Limb (tissue), 2 donors: Measurements from ENCODE around the gene IL4.
"Not testable (repeated sequence)": the region's sequence is repeated elsewhere in the genome, so short reads cannot be mapped to it uniquely, and the experiment has no call there.

ENCODE experiments used
- DNase-seq, 2 donors: peaks; one replicate each; pipeline ENCODE4 v3.0.0-alpha.2; 2016; ENCODE audit errors: extremely low spot score in 2 of 2

The IL4 gene

DNA sequence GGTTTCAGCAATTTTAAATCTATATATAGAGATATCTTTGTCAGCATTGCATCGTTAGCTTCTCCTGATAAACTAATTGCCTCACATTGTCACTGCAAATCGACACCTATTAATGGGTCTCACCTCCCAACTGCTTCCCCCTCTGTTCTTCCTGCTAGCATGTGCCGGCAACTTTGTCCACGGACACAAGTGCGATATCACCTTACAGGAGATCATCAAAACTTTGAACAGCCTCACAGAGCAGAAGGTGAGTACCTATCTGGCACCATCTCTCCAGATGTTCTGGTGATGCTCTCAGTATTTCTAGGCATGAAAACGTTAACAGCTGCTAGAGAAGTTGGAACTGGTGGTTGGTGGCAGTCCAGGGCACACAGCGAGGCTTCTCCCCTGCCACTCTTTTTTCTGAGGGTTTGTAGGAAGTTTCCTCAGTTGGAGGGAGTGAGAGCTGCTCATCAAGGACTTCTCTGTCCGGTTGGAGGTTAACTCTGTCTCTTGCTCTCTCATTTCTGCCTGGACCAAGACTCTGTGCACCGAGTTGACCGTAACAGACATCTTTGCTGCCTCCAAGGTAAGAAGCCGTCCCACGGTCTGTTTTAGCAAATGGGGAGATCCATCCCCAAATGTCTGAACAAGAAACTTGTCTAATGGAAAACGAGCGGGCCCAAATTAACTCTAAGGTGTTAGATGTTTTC lies at the start of gene IL4:
Gene IL4, plus strand, starts transcription at position 51 of the 692 bp plus-strand sequence. Its CDS starts 62 bp downstream, at position 113.
- no peak for DNase-seq

DNA sequence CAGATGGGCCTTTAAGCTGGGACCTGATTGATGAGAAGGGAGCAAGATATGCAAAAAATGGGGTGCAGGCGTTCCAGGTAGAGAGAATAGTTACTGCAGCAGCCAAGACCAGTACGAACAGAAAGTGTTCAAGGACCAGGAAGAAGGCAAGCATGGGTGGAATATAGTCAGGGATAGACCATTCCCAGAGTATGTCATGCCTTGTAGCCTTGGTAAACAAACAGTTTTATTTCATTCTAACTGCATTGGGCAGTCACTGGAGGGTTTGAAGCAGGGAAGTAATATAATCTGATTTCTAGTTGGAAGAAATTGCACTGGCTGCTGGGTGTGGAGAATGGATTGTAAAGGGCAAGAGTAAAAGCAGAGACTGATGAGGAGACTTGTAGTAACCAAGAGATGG lies 46.3 kb upstream of the IL4 start:
- no peak for DNase-seq

DNA sequence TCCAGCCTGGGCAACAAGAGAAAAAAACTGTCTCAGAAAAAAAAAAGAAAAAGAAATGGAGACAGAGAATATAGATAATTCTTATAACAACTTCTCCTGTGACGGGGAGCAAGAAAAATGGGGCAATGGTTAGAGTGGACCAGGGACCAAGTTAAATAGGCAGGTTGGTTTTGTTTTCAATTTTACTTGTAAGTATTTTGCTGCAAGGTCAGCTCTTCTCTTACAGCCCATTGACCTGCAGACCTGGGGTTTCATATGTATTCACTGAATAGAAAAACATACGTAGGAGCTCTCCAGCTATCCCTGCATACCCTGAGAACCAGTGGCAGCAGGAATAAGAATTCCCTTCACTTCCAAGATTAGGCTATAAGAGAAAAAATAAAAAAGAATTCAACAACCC lies 45.0 kb upstream of the IL4 start:
- DNase-seq: no peak

DNA sequence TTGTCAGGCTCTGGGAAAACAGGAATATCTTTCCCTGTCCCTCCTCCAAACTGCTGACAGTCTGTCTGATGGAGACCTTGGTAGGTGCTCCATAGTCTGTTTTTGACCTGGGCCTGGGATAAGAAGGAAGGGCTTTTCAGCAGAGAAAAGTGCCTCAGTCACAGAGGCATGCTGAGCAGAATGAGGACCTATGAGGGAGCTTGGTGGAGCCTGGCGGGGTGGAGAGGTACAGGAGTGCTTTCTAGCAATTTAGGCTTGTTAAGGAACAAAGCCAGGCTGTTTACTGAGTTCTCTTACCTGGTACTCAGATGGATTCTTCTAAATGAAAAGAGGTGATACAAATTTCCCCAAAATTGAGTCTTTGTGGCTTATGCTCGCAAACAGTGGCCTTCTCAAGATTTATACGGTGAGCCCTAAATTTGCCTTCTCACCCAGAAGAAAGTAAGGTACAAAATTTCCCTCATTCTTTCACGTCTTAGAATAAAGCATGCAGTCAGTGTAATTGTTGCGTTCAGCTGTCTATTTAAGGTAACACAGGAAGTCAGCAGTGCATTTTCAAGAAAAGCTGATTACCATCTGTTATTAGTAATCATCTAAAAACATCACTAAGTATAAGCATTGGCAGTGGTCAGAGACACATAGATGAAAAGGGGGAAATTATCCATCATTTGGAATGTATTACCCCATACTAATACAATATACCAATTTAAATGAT lies 44.4 kb upstream of the IL4 start:
- DNase-seq: no peak

DNA sequence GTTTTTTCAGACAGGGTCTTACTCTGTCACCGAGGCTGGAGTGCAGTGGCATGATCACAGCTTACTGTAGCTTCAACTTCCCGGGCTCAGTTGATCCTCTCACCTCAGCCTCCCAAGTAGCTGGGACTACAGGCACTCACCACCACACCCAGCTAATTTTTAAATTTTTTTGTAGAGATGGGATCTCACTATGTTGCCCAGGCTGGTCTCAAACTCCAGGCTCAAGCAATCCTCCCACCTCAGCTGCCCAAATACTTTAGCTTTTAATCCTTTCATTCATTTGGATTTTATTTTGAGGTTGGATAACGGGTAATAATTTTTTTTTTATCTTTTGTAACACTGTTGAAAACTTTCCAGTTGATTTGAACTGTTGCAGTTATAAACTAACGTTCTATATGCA lies 40.2 kb upstream of the IL4 start:
- not testable (repeated sequence) for DNase-seq

DNA sequence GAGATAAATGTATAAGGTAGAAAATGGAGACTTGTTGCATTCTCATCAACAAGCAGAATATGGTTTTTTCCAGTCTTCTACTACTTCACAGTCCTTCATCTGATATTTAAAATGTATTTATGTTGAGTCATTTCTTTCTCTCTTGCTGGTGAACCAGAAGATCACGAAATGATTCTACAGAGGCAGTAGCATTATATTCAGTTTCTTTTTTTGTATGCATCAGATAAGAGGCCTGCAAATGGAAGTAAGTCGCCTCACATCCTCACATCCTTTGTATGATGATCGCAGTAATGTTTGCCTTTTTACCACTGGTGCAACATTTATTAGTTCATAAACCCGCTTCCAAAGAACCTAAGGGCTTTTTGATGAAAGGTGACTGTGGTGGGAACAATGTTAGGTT lies 37.9 kb upstream of the IL4 start:
- no peak for DNase-seq

DNA sequence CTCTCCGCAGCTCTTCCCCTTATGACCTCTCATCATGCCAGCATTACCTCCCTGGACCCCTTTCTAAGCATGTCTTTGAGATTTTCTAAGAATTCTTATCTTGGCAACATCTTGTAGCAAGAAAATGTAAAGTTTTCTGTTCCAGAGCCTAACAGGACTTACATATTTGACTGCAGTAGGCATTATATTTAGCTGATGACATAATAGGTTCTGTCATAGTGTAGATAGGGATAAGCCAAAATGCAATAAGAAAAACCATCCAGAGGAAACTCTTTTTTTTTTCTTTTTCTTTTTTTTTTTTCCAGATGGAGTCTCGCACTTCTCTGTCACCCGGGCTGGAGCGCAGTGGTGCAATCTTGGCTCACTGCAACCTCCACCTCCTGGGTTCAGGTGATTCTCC lies 36.5 kb upstream of the IL4 start:
- no peak for DNase-seq

DNA sequence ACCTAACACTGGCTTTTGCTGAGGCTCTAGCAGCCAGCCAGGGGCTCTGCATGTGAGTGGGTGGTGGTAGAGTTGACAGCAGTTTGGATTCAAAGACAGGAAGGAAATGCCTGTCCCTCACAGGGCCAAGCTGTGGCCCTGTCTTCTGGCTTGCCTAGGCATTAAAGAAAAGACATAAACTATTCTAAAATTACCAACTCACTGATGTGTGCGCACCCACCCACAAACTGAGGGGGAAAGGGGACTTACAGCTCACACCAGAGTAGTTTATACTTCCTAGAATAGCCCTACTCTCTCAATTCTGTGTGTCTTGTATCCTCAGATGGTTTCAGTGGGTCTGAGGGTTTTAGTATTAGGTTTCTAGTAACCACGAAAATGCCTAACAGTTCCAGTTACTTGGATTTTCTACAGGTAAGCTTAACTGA lies 34.1 kb upstream of the IL4 start:
- no peak for DNase-seq

DNA sequence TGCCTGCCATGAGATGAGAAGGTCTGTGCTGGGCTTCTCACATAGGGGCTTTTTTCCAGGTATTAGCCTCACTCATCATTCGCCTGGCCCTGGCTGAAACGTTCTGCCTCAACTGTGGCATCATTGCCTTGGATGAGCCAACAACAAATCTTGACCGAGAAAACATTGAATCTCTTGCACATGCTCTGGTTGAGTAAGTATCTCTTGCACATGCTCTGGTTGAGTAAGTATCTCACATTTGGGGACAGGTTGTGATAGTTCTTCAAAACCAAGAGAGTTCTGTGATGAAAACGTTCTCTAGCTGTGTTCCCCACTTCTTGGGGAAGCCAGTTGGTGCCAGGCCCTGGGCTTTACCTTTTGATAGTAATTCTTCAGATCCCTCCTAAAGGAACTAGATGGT lies 33.2 kb upstream of the IL4 start:
- no peak for DNase-seq

DNA sequence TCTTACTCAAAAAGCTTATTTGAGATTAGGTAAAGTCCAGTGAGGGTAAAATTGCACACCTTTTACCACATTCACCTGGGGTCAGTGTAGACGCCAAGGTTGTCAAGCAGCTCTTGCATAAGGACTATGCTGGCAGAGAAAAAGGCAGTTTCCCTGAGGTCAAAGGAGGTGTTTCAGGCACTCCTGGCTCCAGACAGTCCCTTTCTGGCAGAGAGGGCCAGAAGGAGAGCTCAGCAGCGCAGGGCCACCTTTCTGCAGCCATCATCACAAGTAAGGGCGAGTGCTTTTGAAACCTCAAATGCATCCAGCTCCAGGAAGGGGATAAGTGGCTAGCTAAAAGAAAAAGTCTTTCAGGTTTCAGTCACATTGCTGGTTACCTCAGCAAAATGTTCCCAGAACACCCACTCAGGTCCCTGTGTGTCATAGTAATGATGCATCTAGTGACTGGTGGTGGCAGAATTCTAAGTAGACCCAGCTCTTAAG lies 32.5 kb upstream of the IL4 start:
- DNase-seq: no peak

DNA sequence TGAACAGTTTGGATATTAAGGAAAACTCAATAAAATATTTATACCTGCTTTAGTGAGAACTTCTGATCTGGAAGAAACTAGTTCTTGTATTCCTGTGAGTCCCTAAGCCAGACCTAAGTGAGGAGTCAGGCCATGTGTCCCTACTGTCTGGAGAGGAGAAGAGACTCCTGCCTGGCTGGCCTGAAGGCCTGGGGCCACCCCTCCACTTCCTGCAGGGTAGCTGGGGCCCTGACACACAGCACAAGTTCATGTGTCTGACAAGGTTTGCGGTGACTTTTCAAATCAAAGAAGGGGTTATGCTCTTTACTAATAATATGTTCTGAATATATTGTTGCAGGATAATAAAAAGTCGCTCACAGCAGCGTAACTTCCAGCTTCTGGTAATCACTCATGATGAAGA lies 31.9 kb upstream of the IL4 start:
- DNase-seq: no peak

DNA sequence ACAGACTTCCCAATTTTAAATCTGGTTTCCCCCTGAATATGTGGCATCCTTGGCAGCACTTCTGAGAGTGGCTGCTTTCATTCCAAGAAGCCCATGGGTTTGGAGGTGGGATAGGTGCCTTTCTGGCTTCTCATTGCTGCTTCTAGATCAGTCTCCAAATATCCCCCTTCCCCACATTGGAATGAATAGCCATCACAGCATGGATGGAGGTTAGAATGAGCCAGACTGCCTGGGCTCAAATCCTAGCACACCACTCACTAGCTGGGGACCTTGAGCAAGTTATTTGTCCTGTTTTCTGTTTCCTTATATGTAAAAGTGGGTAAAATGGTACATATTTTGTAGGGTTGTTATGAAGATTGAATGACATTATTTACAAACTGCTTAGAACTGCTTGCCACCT lies 29.6 kb upstream of the IL4 start:
- no peak for DNase-seq

DNA sequence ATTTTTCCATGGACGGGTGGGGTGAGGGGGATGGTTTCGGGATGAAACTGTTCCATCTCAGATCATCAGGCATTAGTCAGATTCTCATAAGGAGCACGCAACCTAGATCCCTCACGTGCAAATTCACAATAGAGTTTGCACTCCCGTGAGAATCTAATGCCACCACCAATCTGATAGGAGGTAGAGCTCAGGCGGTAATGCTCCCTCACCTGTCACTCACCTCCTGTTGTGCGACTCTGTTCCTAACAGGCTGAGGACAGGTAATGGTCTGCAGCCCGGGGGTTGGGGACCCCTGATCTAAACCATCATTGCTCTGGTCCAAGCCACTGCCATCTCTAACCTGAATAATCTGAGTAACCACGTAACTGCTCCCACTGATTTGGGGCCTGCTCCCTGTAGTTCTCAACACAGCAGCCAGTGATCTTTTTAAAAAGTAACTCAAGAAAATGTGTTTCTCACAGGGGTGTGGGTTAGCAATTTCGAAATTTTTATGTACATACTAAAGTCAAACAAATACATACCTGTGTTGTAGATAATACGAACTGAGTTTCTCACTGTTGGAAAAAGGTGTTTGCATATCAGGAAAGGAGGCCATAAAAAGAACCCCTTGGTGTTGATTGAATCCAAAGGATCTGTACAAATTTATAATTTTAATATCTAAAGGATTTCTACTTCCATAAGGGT lies 27.1 kb upstream of the IL4 start:
- DNase-seq: no peak

DNA sequence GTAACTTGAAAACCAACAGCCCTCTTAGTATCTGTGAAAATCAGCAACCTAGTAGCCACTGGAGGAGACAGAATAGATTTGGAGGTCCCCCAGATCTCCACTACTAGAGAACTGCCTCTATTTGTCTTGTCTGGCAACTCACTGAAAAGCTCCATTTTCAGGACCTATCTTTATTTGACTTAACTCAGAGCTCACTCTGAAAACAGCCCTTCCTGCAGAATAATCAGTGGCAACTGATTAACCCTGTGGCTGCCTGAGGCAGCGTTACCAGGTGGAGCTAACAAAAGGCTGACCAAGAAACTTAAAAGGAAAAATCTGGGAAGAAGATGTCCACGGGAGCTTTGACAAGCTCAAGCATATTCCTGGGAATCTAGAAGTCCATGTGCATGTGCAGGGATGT lies 26.3 kb upstream of the IL4 start:
- no peak for DNase-seq

DNA sequence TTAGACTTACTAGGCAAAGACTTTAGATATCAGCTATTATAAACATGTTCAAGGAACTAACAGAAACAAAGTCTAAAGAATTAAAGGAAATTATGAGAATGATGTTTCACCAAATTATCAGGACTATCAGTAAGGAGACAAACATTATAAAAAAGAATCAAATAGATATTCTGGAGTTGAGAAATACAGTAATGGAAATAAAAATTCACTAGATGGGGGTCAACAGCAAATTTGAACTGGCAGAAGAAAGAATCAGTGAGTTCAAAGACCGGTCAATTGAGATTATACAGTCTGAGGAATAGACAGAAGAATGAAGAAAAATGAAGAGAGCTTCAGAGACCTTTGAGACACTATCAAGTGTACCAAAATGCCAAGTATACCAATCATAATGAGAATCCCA lies 25.4 kb upstream of the IL4 start:
- DNase-seq: no peak

DNA sequence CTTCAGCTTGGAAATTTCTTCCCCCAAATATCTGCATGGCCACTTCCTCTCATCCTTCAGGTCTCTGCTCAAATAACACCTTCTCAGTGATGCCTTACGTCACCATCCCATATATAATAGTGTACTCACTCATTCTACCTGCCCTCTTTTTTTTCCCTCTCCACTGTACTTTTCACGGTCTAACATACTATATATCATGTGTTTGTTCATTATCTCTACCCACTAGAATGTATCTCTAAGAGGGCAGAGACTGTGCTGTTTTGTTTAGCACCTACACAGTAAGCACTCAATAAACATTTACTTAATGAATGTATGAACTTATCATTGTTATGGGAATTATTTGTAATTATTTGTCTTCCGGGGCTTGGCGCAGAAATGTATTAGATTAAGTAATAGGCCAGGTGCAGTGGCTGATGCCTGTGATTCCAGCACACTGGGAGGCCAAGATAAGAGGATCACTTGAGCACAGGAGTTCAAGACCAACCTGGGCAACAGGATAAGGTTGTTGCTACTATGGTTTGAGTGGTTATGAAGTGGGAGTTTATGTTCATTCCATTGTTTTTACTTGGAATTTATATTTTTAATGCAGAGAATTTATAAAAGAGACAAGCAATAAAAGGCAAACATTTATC lies 21.8 kb upstream of the IL4 start:
- no peak for DNase-seq

DNA sequence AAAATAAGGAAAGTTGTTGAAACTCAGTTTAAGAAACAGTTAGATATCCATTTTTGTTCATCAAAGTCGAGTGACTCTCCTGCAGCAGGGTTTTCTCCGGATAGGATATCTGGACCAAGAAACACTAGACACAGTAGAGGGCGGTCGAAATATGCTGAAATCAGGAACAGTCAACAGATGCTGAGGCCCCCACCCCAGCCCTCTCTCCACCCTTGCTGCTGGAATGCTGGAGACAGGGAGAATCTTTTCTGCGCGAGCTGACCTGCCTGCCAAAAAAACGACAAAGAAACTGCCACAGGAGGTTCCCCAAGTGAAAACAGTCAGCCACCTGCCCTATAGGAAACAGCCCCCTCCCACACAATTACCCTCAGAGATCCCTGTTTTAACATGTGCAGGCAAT lies 20.1 kb upstream of the IL4 start:
- no peak for DNase-seq

DNA sequence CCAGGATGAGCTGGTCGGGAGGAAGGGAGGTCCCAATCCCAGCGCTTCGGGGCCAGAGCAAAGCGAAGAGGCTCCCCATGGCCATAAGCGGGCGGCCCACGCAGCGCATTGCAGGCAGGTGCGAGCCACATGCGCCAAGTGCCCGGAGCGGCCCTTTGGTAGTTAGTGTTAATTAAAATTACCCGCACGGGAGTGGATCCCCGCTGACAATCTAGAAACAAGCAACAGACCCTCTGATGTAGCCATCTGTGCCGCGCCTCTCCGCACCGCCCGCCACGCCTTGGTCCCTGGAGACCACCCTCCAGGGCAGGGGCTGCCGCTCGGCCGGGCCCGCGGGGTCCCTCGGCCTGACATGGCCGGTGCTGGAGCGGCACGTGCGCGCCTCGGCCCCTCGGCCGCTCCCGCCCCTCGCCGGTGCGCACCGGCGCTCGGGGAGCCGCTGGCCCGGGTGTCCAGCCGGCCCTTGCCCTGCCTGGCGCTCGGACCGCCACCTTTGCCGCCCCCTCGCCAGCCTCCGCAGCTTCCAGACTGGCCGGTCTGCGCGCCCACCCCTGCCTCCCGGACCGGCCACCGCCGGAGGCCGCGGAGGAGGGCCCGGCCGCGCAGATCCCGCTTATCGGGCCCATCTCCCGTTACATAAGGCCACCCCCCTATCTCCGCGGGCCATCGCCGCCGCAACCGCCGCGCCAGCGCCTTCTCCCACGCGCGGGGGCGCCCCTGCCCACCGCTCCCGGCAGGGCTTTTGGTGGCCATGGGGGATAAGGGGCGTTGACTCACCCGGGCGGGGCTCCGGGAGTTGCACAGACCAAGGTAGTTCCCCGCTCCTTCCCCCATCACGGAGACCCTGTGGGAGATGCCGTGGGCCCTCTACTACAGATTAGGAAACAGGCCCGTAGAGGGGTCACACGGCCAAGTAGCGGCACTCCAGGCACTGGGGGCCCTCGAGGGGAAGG lies 17.7 kb upstream of the IL4 start:
- DNase-seq: peak in 1 of 2 donors; percentile 63

DNA sequence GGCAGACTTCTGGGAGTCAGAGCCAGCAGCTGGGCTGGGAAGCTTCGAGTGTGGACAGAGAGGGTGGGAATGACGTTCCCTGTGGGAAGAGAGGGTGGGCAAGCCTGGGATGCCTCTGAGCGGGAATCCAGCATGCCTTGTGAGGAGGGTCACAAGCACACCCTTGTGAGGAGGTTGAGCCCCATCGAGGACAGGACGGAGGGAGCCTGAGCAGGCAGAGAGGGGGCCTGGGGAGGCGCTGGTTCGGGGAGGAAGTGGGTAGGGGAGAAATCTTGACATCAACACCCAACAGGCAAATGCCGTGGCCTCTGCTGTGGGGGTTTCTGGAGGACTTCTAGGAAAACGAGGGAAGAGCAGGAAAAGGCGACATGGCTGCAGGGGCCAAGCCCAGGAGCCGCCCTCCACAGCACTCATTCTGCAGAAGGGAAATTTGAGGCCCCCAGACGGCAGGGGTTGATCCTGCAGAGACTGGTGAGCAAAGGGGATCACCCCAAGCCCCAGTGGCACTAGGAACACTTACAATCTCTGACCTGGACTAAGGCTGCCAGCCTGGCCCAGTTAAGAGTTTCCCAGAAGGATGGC lies 16.9 kb upstream of the IL4 start:
- DNase-seq: no peak

DNA sequence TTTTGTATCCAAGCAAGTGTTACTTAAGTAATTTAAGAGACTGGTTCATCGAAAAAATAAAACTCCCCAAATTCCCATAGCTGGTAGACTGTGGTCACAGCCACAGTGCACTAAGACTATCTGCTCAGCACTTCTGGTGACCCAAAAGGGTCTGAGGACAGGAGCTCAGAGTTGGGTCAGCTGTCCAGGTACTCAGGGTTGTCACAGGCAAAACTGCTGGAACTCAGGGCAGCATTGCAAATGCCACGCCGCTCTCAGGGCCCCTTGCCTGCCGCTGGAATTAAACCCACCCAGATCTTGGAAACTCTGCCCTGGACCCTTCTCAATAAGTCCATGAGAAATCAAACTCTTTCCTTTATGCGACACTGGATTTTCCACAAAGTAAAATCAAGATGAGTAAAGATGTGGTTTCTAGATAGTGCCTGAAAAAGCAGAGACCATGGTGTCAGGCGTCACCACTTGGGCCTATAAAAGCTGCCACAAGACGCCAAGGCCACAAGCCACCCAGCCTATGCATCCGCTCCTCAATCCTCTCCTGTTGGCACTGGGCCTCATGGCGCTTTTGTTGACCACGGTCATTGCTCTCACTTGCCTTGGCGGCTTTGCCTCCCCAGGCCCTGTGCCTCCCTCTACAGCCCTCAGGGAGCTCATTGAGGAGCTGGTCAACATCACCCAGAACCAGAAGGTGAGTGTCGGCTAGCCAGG lies 16.0 kb upstream of the IL4 start, which contains the start of gene IL13:
Gene IL13, plus strand, starts transcription at position 498 of the 705 bp plus-strand sequence. Its CDS starts 14 bp downstream, at position 512.
- no peak for DNase-seq
